K562 (cell line): ENCODE measurements around the gene PIEZO2. TPM values are rescaled to one million over a fixed set of nuclear protein-coding genes. Genes with fewer than 3 reads are reported as not detected.

Experiments used
- ATAC-seq: fragments of 200-7000 bp; cut with Tn5 transposase; 3 replicates; pipeline ENCODE4 v1.9.1; 2020; ENCODE audit warnings: moderate library complexity
- BruUV-seq: library from RNA; stranded (reverse); fragments of 400-500 nt; replicated peaks from 2 replicates; lab custom pipeline; 2021; lab: Mats Ljungman, UMichigan
- CTCF ChIA-PET: fragments of 300-600 bp; formaldehyde crosslinking; extraction: SDS; loops from one replicate; lab custom pipeline; 2021; ENCODE audit warnings: low intra/inter-chr PET ratio; lab: Yijun Ruan, JAX
- POLR2A ChIA-PET: fragments of 300-600, 350-650 bp; sonication (Branson Sonifier 250); formaldehyde crosslinking; extraction: SDS; loops from one replicate; lab custom pipeline; 2021; ENCODE audit warnings: antibody characterized with exemption, inconsistent platforms; lab: Yijun Ruan, JAX
- DNase-seq, 4 experiments: peaks; one replicate each; pipeline versions ENCODE4 v3.0.0 to v3.0.0-alpha.2; 2011 to 2018; ENCODE audit warnings: low spot score in 3 of 4, mixed read lengths in 3 of 4; ENCODE audit errors: extremely low read depth in 1 of 4
- FAIRE-seq: peaks from 2 replicates; lab custom pipeline; 2011; peaks lifted over from hg19 to GRCh38; lab: Jason Lieb, UNC
- H2AFZ ChIP-seq: 2 replicates; pipeline ENCODE4 v1.6.0; 2011; ENCODE audit warnings: low read depth, low read length, control low read depth, inconsistent platforms
- H3K27ac ChIP-seq: fragments of 200-600 bp; 3 replicates; pipeline ENCODE4 v1.8.0; 2011; ENCODE audit warnings: low read depth, mild to moderate bottlenecking, control low read depth, inconsistent platforms, low read length, moderate library complexity, mixed read lengths; ENCODE audit errors: extremely low read depth
- H3K27me3 ChIP-seq, 2 experiments: fragments of 300-600 bp in 1 of 2; 2 replicates in 1 of 2; 3 replicates in 1 of 2; pipeline versions ENCODE4 v1.6.0 to v1.8.0; 2011; ENCODE audit warnings: inconsistent platforms in 2 of 2, low read length in 2 of 2, mild to moderate bottlenecking in 1 of 2, mixed read lengths in 1 of 2, moderate library complexity in 1 of 2; ENCODE audit not compliant: control insufficient read depth in 2 of 2, insufficient read depth in 2 of 2
- H3K36me3 ChIP-seq: fragments of 300-600 bp; 3 replicates; pipeline ENCODE4 v1.8.0; 2011; ENCODE audit warnings: mild to moderate bottlenecking, low read length, inconsistent platforms; ENCODE audit not compliant: control insufficient read depth, insufficient read depth
- H3K4me1 ChIP-seq, 2 experiments: fragments of 200-600 bp in 1 of 2; replicated peaks in 1 of 2; 2 replicates in 1 of 2; 3 replicates in 1 of 2; pipeline versions ENCODE4 v1.5.1 to v1.8.0; 2011; ENCODE audit warnings: inconsistent platforms in 2 of 2, low read length in 2 of 2, mild to moderate bottlenecking in 1 of 2, mixed read lengths in 1 of 2, moderate library complexity in 1 of 2; ENCODE audit not compliant: control insufficient read depth in 2 of 2, insufficient read depth in 2 of 2
- H3K4me2 ChIP-seq: 2 replicates; pipeline ENCODE4 v1.6.1; 2011; ENCODE audit warnings: low read length, control low read depth, inconsistent platforms, mixed read lengths; ENCODE audit not compliant: insufficient read depth
- H3K4me3 ChIP-seq: fragments of 200-600 bp; sonication (generic), shearing (Covaris generic); 2 replicates; pipeline ENCODE4 v1.5.1; 2016; ENCODE audit warnings: control low read depth, inconsistent platforms
- H3K79me2 ChIP-seq: fragments of 200-600 bp; 3 replicates; pipeline ENCODE4 v1.8.0; 2011; ENCODE audit warnings: low read length, inconsistent platforms; ENCODE audit not compliant: control insufficient read depth, insufficient read depth
- H3K9ac ChIP-seq, 2 experiments: 2 replicates each; pipeline versions ENCODE4 v1.6.0 to v1.6.1; 2011; ENCODE audit warnings: low read depth in 2 of 2, low read length in 2 of 2, control low read depth in 1 of 2, inconsistent platforms in 1 of 2, mild to moderate bottlenecking in 1 of 2, mixed read lengths in 1 of 2; ENCODE audit not compliant: insufficient read depth in 1 of 2
- H3K9me1 ChIP-seq: one replicate; pipeline ENCODE4 v1.6.0; 2011; ENCODE audit warnings: inconsistent platforms, mild to moderate bottlenecking, low read length, moderate library complexity; ENCODE audit not compliant: control insufficient read depth, insufficient read depth
- H3K9me3 ChIP-seq: replicated peaks from 2 replicates; pipeline ENCODE4 v1.5.1; 2011; ENCODE audit warnings: low read depth, low read length, inconsistent platforms; ENCODE audit not compliant: control insufficient read depth, insufficient read depth
- H4K20me1 ChIP-seq: replicated peaks from 2 replicates; pipeline ENCODE4 v1.6.1; 2011; ENCODE audit warnings: low read length, inconsistent platforms, mixed read lengths; ENCODE audit not compliant: control insufficient read depth, insufficient read depth
- CBX2 ChIP-seq: fragments of 200-600 bp; sonication (generic); IDR thresholded peaks from one replicate; pipeline ENCODE4 v1.6.1; 2012; ENCODE audit warnings: mild to moderate bottlenecking, low read length, inconsistent platforms; ENCODE audit not compliant: insufficient read depth, poor library complexity, severe bottlenecking
- ESRRA ChIP-seq: fragments of 450-650 bp; IDR thresholded peaks from 2 replicates; pipeline ENCODE4 v1.6.1; 2014; ENCODE audit warnings: low read depth, mild to moderate bottlenecking, moderate library complexity, borderline replicate concordance
- FOXK2 ChIP-seq, 2 experiments: fragments of 450-650 bp; IDR thresholded peaks in 1 of 2; conservative IDR thresholded peaks in 1 of 2; 2 replicates each; pipeline ENCODE4 v1.6.1; 2016; ENCODE audit warnings: low read depth in 2 of 2, mild to moderate bottlenecking in 1 of 2
- KDM4B ChIP-seq, 2 experiments: fragments of 450-650 bp in 1 of 2; sonication (generic) in 1 of 2; IDR thresholded peaks; 2 replicates each; pipeline ENCODE4 v1.6.1; 2016 to 2017; ENCODE audit warnings: borderline replicate concordance in 2 of 2, antibody characterized with exemption in 1 of 2, low read depth in 1 of 2, mild to moderate bottlenecking in 1 of 2
- KLF1 ChIP-seq: fragments of 450-650 bp; IDR thresholded peaks from 2 replicates; pipeline ENCODE4 v1.6.1; 2016; ENCODE audit warnings: missing genetic modification characterization, missing compliant biosample characterization
- MXI1 ChIP-seq: IDR thresholded peaks from 2 replicates; pipeline ENCODE4 v1.6.1; 2011; ENCODE audit warnings: low read depth, mild to moderate bottlenecking, improper control_type of control experiment, low read length
- NCOA6 ChIP-seq: fragments of 450-650 bp; IDR thresholded peaks from 2 replicates; pipeline ENCODE4 v1.6.1; 2017; ENCODE audit warnings: mild to moderate bottlenecking
- RBM14 ChIP-seq: fragments of 200-400 bp; formaldehyde crosslinking; IDR thresholded peaks from 2 replicates; pipeline ENCODE4 v1.6.1; 2018; ENCODE audit warnings: low read depth, mild to moderate bottlenecking, low read length, moderate library complexity, borderline replicate concordance; ENCODE audit not compliant: insufficient read depth
- RHOXF2B ChIP-seq: fragments of 250-450 bp; sonication (Bioruptor Pico); conservative IDR thresholded peaks from 2 replicates; pipeline ENCODE4 v1.5.1; 2021
- SRSF7 ChIP-seq: fragments of 200-400 bp; formaldehyde crosslinking; optimal IDR thresholded peaks from 2 replicates; pipeline ENCODE3; 2017; ENCODE audit warnings: mild to moderate bottlenecking, low read depth, low read length
- TAF15 ChIP-seq: fragments of 200-400 bp; formaldehyde crosslinking; IDR thresholded peaks from 2 replicates; pipeline ENCODE4 v1.6.1; 2017; ENCODE audit warnings: mild to moderate bottlenecking, low read depth, low read length, moderate library complexity
- XRCC4 ChIP-seq: IDR thresholded peaks from one replicate; pipeline ENCODE4 v1.6.1; 2011; ENCODE audit not compliant: insufficient read depth, insufficient read length; ENCODE audit errors: extremely low read depth
- ZBTB7A ChIP-seq: IDR thresholded peaks from 2 replicates; pipeline ENCODE4 v1.6.1; 2011; ENCODE audit warnings: low read depth, mild to moderate bottlenecking, low read length, moderate library complexity, borderline replicate concordance; ENCODE audit not compliant: control insufficient read depth
- ZNF408 ChIP-seq: fragments of 250-450 bp; sonication (Bioruptor Pico); IDR thresholded peaks from 2 replicates; pipeline ENCODE4 v1.4.0; 2020; ENCODE audit warnings: low read depth, mild to moderate bottlenecking, moderate library complexity
- ZNF766 ChIP-seq: fragments of 200-800 bp; sonication (Bioruptor generic); conservative IDR thresholded peaks from 2 replicates; pipeline ENCODE4 v1.6.1; 2016; ENCODE audit warnings: missing genetic modification characterization, missing compliant biosample characterization
- WGBS: fragments of 100-300 bp; shearing (Covaris generic); methylation state at CpG from one replicate; pipeline ENCODE4 v1.1.6; 2016; ENCODE audit warnings: low coverage, mixed read lengths; ENCODE audit not compliant: insufficient coverage; ENCODE audit errors: missing lambda C conversion rate; 5-methylcytosine and 5-hydroxymethylcytosine counted together
- in situ Hi-C: fragments of 300-500 bp; cut with MboI; formaldehyde crosslinking; loops from 4 replicates; pipeline ENCODE4 v1.15.0; 2018; ENCODE audit warnings: inconsistent platforms, mixed read lengths
- intact Hi-C: fragments of 100-400 bp; cut with micrococcal nuclease; formaldehyde crosslinking; loops from 2 replicates; pipeline ENCODE4 v1.14.2; 2022
- polyA plus RNA-seq, 8 experiments: library from polyadenylated mRNA; depleted of rRNA in 4 of 8; stranded (reverse) in 5 of 8; unstranded in 3 of 8; fragments of >200 nt; fragmentation: Nextera tagmentation in 2 of 8; fragmentation: Illumina TruSeq in 1 of 8; extraction: Ambion mirVana in 2 of 8; extraction: Trizol in 1 of 8; gene quantifications; 2 replicates each; pipeline versions ENCODE4 v1.2.1 to v1.2.3, GENCODE V29; 2011 to 2014; ENCODE audit warnings: inconsistent platforms in 1 of 8, missing spikeins in 1 of 8
- total RNA-seq, 7 experiments: library from RNA; depleted of rRNA in 6 of 7; stranded (reverse); fragments of >200 nt in 6 of 7; fragmentation: Illumina TruSeq in 2 of 7; extraction: Trizol in 2 of 7; gene quantifications; 2 replicates each; pipeline versions ENCODE4 v1.2.1 to v1.2.3, GENCODE V29; 2011 to 2021; ENCODE audit warnings: low replicate concordance in 1 of 7
- TF ChIP-seq, protein P1 (sequence below): sonication (generic); IDR thresholded peaks from 2 replicates; pipeline ENCODE4 v1.6.1; 2016
- TF ChIP-seq, protein P2 (sequence below), 2 experiments: fragments of 450-650 bp; conservative IDR thresholded peaks; 2 replicates each; pipeline ENCODE4 v1.6.1; 2017; ENCODE audit warnings: mild to moderate bottlenecking in 2 of 2, moderate library complexity in 2 of 2
- TF ChIP-seq, protein P3 (sequence below): sonication (generic); formaldehyde crosslinking; IDR thresholded peaks from 2 replicates; pipeline ENCODE4 v1.8.1; 2023; ENCODE audit warnings: mild to moderate bottlenecking, missing genetic modification reagents

Gene PIEZO2
- total and polyA plus RNA-seq, 9 of the 15 experiments (the other 6 are each of a cell fraction or from before 2014, with no cell fraction given), result 0.54 to 4.1 (median 2.0) TPM

DNA sequence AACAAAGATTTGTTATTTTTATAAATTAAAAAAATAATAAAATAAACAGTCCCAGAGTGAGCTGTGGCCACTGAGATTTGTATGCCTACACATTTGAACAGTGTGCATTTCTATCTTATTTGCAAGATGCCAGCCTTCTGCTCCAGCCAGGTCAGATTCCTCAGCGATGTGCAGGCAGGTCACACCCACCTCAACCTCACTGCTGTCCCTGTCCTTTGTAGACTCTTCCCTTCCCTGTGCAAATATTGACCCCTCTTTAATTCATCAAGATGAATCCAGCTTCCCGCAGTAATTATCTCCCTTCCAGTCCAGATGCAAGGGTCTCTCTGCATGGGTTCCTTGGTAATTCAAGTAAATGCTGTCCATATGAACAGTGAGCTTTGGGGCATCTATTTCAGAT is 256.2 kb downstream of the PIEZO2 start:
- H3K27ac ChIP-seq, result no peak overlapping the region
- no peaks in the 10 kb centered on the region for H3K36me3 ChIP-seq
- ChIA-PET POLR2A (no interaction called here), CTCF (no interaction called here)
- H3K4me2 ChIP-seq, result no peak overlapping the region
- H3K9me1 ChIP-seq, result no peaks in the 10 kb centered on the region
- no peak overlapping the region for H2AFZ ChIP-seq
- no peaks in the 10 kb centered on the region for H3K79me2 ChIP-seq
- H3K4me1 ChIP-seq, result no peaks in the 10 kb centered on the region
- no peak for TF ChIP-seq RBM14
- no peak for TF ChIP-seq KDM4B (IDR thresholded peaks at IDR 0.05; ENCODE audit: borderline replicate concordance in 2 of 2, low read depth in 1 of 2)
- no peak for TF ChIP-seq ZBTB7A
- TF ChIP-seq RHOXF2B (CRISPR knock-in tag), result no peak
- TF ChIP-seq SRSF7, result no peak
- no peak for TF ChIP-seq CBX2
- TF ChIP-seq NCOA6, result no peak
- TF ChIP-seq FOXK2 (conservative IDR thresholded peaks at IDR 0.05 in 1 of 2, IDR thresholded peaks at IDR 0.05 in 1 of 2; ENCODE audit: low read depth in 2 of 2), result no peak
- no peak for TF ChIP-seq ESRRA
- no peak for TF ChIP-seq ZNF408 (CRISPR knock-in tag)
- TF ChIP-seq, protein P1, sequence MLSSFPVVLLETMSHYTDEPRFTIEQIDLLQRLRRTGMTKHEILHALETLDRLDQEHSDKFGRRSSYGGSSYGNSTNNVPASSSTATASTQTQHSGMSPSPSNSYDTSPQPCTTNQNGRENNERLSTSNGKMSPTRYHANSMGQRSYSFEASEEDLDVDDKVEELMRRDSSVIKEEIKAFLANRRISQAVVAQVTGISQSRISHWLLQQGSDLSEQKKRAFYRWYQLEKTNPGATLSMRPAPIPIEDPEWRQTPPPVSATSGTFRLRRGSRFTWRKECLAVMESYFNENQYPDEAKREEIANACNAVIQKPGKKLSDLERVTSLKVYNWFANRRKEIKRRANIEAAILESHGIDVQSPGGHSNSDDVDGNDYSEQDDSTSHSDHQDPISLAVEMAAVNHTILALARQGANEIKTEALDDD, result no peak
- no peak for TF ChIP-seq MXI1
- TF ChIP-seq KLF1 (tag), result no peak
- TF ChIP-seq TAF15, result no peak
- TF ChIP-seq, protein P2, sequence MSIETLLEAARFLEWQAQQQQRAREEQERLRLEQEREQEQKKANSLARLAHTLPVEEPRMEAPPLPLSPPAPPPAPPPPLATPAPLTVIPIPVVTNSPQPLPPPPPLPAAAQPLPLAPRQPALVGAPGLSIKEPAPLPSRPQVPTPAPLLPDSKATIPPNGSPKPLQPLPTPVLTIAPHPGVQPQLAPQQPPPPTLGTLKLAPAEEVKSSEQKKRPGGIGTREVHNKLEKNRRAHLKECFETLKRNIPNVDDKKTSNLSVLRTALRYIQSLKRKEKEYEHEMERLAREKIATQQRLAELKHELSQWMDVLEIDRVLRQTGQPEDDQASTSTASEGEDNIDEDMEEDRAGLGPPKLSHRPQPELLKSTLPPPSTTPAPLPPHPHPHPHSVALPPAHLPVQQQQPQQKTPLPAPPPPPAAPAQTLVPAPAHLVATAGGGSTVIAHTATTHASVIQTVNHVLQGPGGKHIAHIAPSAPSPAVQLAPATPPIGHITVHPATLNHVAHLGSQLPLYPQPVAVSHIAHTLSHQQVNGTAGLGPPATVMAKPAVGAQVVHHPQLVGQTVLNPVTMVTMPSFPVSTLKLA (conservative IDR thresholded peaks at IDR 0.05), result no peak
- no peak for TF ChIP-seq XRCC4
- no peak for TF ChIP-seq ZNF766 (CRISPR knock-in tag)
- TF ChIP-seq, protein P3, sequence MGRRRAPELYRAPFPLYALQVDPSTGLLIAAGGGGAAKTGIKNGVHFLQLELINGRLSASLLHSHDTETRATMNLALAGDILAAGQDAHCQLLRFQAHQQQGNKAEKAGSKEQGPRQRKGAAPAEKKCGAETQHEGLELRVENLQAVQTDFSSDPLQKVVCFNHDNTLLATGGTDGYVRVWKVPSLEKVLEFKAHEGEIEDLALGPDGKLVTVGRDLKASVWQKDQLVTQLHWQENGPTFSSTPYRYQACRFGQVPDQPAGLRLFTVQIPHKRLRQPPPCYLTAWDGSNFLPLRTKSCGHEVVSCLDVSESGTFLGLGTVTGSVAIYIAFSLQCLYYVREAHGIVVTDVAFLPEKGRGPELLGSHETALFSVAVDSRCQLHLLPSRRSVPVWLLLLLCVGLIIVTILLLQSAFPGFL (CRISPR knock-in tag), result no peak
- intact Hi-C loops, result no loop called here
- DNase-seq (no peak), FAIRE-seq (no peak), ATAC-seq (no peak)
- no peak overlapping the region for H3K9ac ChIP-seq
- H3K4me3 ChIP-seq, result no peak overlapping the region
- WGBS, result 0% methylated on average over 2 of the region's 2 CpGs
- H4K20me1 ChIP-seq, result no peaks in the 10 kb centered on the region
- no TSS peak for BruUV-seq
- in situ Hi-C loops, result no loop called here
- H3K9me3 ChIP-seq, result no peaks in the 10 kb centered on the region
- no peaks in the 10 kb centered on the region; a peak in 1 of 5 replicates for H3K27me3 ChIP-seq
